Omental fat pad (tissue), 4 donors: ENCODE results near the gene F2RL1. TPM values are rescaled to one million over a fixed set of nuclear protein-coding genes. Genes with fewer than 3 reads are reported as not detected.
"Not testable (repeated sequence)": the region's sequence is repeated elsewhere in the genome, so short reads cannot be mapped to it uniquely, and the experiment has no call there.

Experiments
- ATAC-seq: fragments of 150-250 bp; one replicate; pipeline ENCODE4 v1.9.1; 2016; ENCODE audit warnings: mild to moderate bottlenecking, moderate library complexity; ENCODE audit not compliant: low FRiP score
- DNase-seq: peaks from one replicate; pipeline ENCODE4 v3.0.0-alpha.2; 2019; ENCODE audit warnings: low spot score
- CTCF ChIP-seq, 3 donors: fragments of 450-650 bp; IDR thresholded peaks; one replicate each; pipeline ENCODE4 v1.5.1; 2016 to 2017; ENCODE audit warnings: antibody characterized with exemption in 3 of 3, mild to moderate bottlenecking in 3 of 3, moderate library complexity in 2 of 3
- total RNA-seq, 4 donors: library from RNA; depleted of rRNA; stranded (reverse); fragments of >200 nt; gene quantifications; one replicate each; pipeline ENCODE4 v1.1.0, GENCODE V29; 2016

Gene F2RL1
- total RNA-seq, 4 donors from 2014 or later, result 1.6 to 7.7 (median 3.3) TPM

GRCh38 chr5:76782444-76782843 lies 36.4 kb upstream of the F2RL1 start:
- ATAC-seq, result no peak
- no peak for DNase-seq
- no peak for TF ChIP-seq CTCF (IDR thresholded peaks at IDR 0.05)

- DNase-seq (no peak), ATAC-seq (peak; percentile 81)
- TF ChIP-seq CTCF (IDR thresholded peaks at IDR 0.05), result no peak
These were observed 31.6 kb upstream of the F2RL1 start for GRCh38 chr5:76787237-76787636.

- no peak for DNase-seq
- TF ChIP-seq CTCF (IDR thresholded peaks at IDR 0.05), result no peak
- no peak for ATAC-seq
These were observed 30.5 kb upstream of the F2RL1 start for GRCh38 chr5:76788362-76788761.

GRCh38 chr5:76789275-76789674 lies 29.6 kb upstream of the F2RL1 start:
- DNase-seq, ATAC-seq: not testable (repeated sequence)

GRCh38 chr5:76789991-76790581 lies 28.7 kb upstream of the F2RL1 start:
- DNase-seq, result no peak
- no peak for TF ChIP-seq CTCF (IDR thresholded peaks at IDR 0.05)
- peak; percentile 41 for ATAC-seq

GRCh38 chr5:76790632-76791290 lies 28.1 kb upstream of the F2RL1 start:
- TF ChIP-seq CTCF (IDR thresholded peaks at IDR 0.05), result no peak
- peak; percentile 90 for ATAC-seq
- DNase-seq, result no peak

GRCh38 chr5:76791461-76791860 lies 27.4 kb upstream of the F2RL1 start:
- ATAC-seq (no peak), DNase-seq (no peak)
- no peak for TF ChIP-seq CTCF (IDR thresholded peaks at IDR 0.05)
